Lung (tissue), 12 donors: ENCODE data around the gene ITK. TPM values are rescaled to one million over a fixed set of nuclear protein-coding genes. Genes with fewer than 3 reads are reported as not detected.

Experiments
- ATAC-seq: fragments of 200-7000 bp; cut with Tn5 transposase; one replicate; pipeline ENCODE4 v1.9.1; 2020; ENCODE audit warnings: moderate number of reproducible peaks; ENCODE audit not compliant: insufficient read depth, low FRiP score
- DNase-seq, 3 donors: peaks; one replicate each; pipeline ENCODE4 v3.0.0-alpha.2; 2013 to 2017
- H3K27ac ChIP-seq, 2 donors: one replicate each; pipeline ENCODE4 v1.5.1; 2013; ENCODE audit warnings: mild to moderate bottlenecking in 2 of 2, moderate library complexity in 2 of 2, control low read depth in 1 of 2, inconsistent platforms in 1 of 2, low read depth in 1 of 2, low read length in 1 of 2
- H3K27me3 ChIP-seq, 3 donors: one replicate each; pipeline ENCODE4 v1.5.1; 2013; ENCODE audit warnings: low read length in 2 of 3; ENCODE audit not compliant: control insufficient read depth in 3 of 3, insufficient read depth in 3 of 3
- H3K36me3 ChIP-seq, 4 donors: one replicate each; pipeline ENCODE4 v1.5.1; 2013; ENCODE audit warnings: low read length in 4 of 4, mild to moderate bottlenecking in 1 of 4, moderate library complexity in 1 of 4; ENCODE audit not compliant: control insufficient read depth in 4 of 4, insufficient read depth in 4 of 4
- H3K4me1 ChIP-seq, 5 donors: one replicate each; pipeline ENCODE4 v1.5.1; 2013; ENCODE audit warnings: low read length in 5 of 5, mild to moderate bottlenecking in 2 of 5, moderate library complexity in 1 of 5; ENCODE audit not compliant: control insufficient read depth in 5 of 5, insufficient read depth in 5 of 5
- H3K4me3 ChIP-seq: one replicate; pipeline ENCODE4 v1.5.1; 2013; ENCODE audit warnings: mild to moderate bottlenecking, control low read depth, moderate library complexity
- H3K9ac ChIP-seq, 2 donors: one replicate each; pipeline ENCODE4 v1.5.1; 2013; ENCODE audit warnings: low read length in 2 of 2, control low read depth in 1 of 2; ENCODE audit not compliant: insufficient read depth in 1 of 2
- H3K9me3 ChIP-seq, 4 donors: one replicate each; pipeline ENCODE4 v1.5.1; 2013; ENCODE audit warnings: low read length in 3 of 4, mild to moderate bottlenecking in 1 of 4, moderate library complexity in 1 of 4; ENCODE audit not compliant: control insufficient read depth in 4 of 4, insufficient read depth in 3 of 4
- CTCF ChIP-seq: IDR thresholded peaks from 2 replicates; pipeline ENCODE4 v1.5.1; 2012; ENCODE audit warnings: mild to moderate bottlenecking; ENCODE audit errors: control extremely low read depth, extremely low read depth
- WGBS, 2 donors: extraction: QIAGEN DNeasy Blood & Tissue Kit; methylation state at CpG; one replicate each; pipeline ENCODE4 v1.1.7; 2013; 5-methylcytosine and 5-hydroxymethylcytosine counted together
- polyA plus RNA-seq, 2 donors: library from polyadenylated mRNA; stranded (reverse); fragments of 200-250 nt; gene quantifications; one replicate each; pipeline ENCODE4 v1.2.1, GENCODE V29; 2013
- total RNA-seq, 2 donors: library from RNA; depleted of rRNA in 1 of 2; stranded (reverse); fragments of >200 nt in 1 of 2; gene quantifications; one replicate each; pipeline ENCODE4 v1.2.1, GENCODE V29; 2014 to 2021
- donor health status: control.
- donor health status: control.
- donor health status: Bipolar disorder and iron deficiency.
- donor health status: healthy.
- donor health status: DM: yes; HTN: yes; CAD: no.

The ITK gene
- total and polyA plus RNA-seq, 4 donors = 0.91 to 3.4 (median 2.8) TPM

GRCh38 chr5:157217289-157218024 lies 36.8 kb downstream of the ITK start:
- no peak overlapping the region for H3K27ac ChIP-seq
- TF ChIP-seq CTCF = no peak
- DNase-seq (no peak), ATAC-seq (no peak)
- WGBS, 2 donors = 40 to 64% methylated on average over 5 of the region's 5 CpGs
- H3K9ac ChIP-seq = no peak overlapping the region
- H3K36me3 ChIP-seq = no peaks in the 10 kb centered on the region
- H3K27me3 ChIP-seq = no peaks in the 10 kb centered on the region
- H3K4me1 ChIP-seq = no peaks in the 10 kb centered on the region
- H3K4me3 ChIP-seq = no peak overlapping the region
- no peaks in the 10 kb centered on the region for H3K9me3 ChIP-seq

DNA sequence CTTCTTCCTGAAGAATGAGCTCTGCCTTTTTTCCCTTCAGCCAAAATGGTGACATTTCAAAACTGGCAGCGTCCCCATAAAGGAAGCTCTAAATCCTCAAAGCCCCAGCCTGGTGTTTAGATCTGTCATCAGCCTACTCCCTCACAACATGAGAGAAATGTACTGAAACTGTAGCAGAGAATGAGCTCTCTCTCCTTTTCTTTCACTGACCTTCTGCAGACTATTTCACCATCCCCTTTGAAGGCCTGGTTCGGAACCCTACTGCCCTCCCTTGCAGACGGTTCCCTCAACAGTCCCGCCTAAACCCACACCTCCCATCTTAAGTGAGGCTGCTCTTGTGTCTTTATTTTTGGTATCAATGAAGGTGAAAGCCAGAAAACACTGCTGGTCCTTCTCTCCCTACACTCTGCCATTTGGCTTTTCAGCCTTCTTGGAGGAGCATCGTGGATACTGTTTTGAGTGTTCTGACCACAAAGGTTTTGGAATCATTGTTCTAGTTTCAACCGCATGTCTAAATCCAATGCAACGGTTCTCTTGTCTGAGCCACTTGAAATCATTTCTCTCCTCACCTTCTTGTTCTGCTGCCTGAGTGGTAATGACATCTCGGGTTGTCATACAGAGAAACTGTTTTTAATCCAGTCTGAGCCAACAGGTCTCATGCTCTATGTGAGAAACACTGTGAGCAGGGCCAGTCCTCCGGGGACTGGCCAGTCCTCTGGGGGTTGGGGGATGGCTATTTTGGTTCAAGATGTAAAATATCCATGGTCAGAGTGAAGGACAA lies 39.0 kb downstream of the ITK start:
- Histone ChIP-seq H3K9ac (no peak overlapping the region), H3K9me3 (no peaks in the 10 kb centered on the region), H3K27me3 (no peaks in the 10 kb centered on the region), H3K4me1 (no peaks in the 10 kb centered on the region), H3K4me3 (no peak overlapping the region), H3K36me3 (no peaks in the 10 kb centered on the region), H3K27ac (no peak overlapping the region)
- ATAC-seq (peak; percentile 41), DNase-seq (peak in 1 of 3 donors; percentile 17)
- WGBS, 2 donors = 73 to 74% methylated on average over 9 of the region's 9 CpGs
- no peak for TF ChIP-seq CTCF

GRCh38 chr5:157221959-157222358 lies 41.3 kb downstream of the ITK start:
- H3K27ac ChIP-seq = no peak overlapping the region
- no peaks in the 10 kb centered on the region for H3K27me3 ChIP-seq
- H3K9me3 ChIP-seq = no peaks in the 10 kb centered on the region
- no peak for TF ChIP-seq CTCF
- no peak for ATAC-seq
- no peak overlapping the region for H3K9ac ChIP-seq
- no peak overlapping the region for H3K4me3 ChIP-seq
- no peaks in the 10 kb centered on the region for H3K4me1 ChIP-seq
- no peak for DNase-seq
- no peaks in the 10 kb centered on the region for H3K36me3 ChIP-seq
- WGBS, 2 donors = 65 to 74% methylated on average over 5 of the region's 5 CpGs
